Lung microvascular endothelial cell (primary cell): ENCODE data around the gene CDC123. TPM values are rescaled to one million over a fixed set of nuclear protein-coding genes. Genes with fewer than 3 reads are reported as not detected.
"Not testable (repeated sequence)": the region's sequence is repeated elsewhere in the genome, so short reads cannot be mapped to it uniquely, and the experiment has no call there.

Source experiments
- DNase-seq, 2 donors: peaks; one replicate each; pipeline versions ENCODE4 v3.0.0 to v3.0.0-alpha.2; 2010; ENCODE audit warnings: low read depth in 2 of 2
- total RNA-seq: library from RNA; depleted of rRNA; stranded (reverse); fragments of >200 nt; gene quantifications from 2 replicates; pipeline ENCODE4 v1.2.1, GENCODE V29; 2014

CDC123 gene
- total RNA-seq, 1 donor from 2014 or later = 172 TPM

DNA sequence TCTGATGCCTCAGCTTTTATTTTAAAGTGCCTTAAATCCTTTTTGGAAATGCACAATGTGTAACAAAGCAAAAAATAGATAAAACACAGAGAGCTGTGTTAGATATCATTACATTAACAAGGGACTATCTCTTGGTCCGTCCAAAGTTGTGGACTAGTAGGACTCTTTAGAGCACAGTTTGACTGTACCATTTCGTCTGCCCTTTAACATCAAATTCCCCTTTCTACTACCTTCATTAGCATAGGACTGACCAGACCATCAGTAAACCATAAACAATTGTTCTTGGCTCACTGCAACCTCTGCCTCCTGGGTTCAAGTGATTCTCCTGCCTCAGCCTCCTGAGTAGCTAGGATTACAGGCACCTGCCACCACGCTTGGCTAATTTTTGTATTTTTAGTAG lies 101.8 kb downstream of the CDC123 start:
- DNase-seq = not testable (repeated sequence)

DNA sequence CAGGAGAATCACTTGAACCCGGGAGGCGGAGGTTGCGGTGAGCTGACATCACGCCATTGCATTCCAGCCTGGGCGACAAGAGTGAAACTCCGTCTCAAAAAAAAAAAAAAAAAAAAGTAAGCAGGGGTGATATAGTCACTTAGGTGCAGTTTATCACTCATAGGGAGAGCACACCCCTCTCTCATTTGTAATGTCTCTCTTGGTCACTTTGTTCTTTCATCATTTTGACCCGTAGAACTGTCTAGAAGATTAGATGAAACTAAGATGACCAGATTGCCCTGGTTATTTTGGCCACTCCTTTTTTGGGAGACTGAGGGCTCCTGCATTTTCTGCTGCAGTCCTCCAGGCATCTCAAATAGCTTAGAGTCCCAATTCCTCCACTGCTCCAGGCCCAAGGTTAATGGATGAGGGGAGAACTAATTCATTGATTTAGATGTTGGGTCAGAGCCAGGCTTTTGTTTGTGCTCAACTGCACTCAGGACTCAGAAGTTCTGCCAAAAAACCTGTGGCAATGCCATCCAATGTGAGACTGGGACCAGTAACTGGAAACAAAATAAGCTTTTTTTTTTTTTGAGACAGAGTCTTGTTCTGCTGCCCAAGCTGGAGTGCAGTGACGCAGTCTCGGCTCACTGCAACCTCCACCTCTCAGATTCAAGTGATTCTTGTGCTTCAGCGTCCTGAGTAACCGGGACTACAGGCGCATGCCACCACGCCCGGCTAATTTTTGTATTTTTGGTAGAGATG lies 103.4 kb downstream of the CDC123 start:
- DNase-seq = no peak

Other genes starting within 250 kb of the CDC123 start
- 9.2 and 10.9 TPM in 2 replicates for gene UPF2, start 153.4 kb upstream of the CDC123 start, total RNA-seq
- 15.0 and 27.8 TPM in 2 replicates for gene DHTKD1, start 127.2 kb upstream of the CDC123 start, total RNA-seq
- gene SEC61A2, start 66.5 kb upstream of the CDC123 start, total RNA-seq = 3.5 and 4.2 TPM in 2 replicates
- gene NUDT5, start 297 bp upstream of the CDC123 start, total RNA-seq = 34.4 and 37.3 TPM in 2 replicates
- gene CAMK1D, start 153.4 kb downstream of the CDC123 start, total RNA-seq = 0.44 and 1.4 TPM in 2 replicates